NB4 (cell line): Measurements from ENCODE around the gene NHLRC2.

Experiments used
- DNase-seq: peaks from one replicate; pipeline ENCODE4 v3.0.0; 2010; ENCODE audit warnings: low read depth
- H3K4me3 ChIP-seq: one replicate; pipeline ENCODE4 v1.5.1; 2011; ENCODE audit warnings: mild to moderate bottlenecking, low read depth, low read length, moderate library complexity
- CTCF ChIP-seq: IDR thresholded peaks from one replicate; pipeline ENCODE4 v1.5.1; 2012; ENCODE audit warnings: low read depth, low read length
- MAX ChIP-seq: IDR thresholded peaks from 2 replicates; pipeline ENCODE4 v1.6.1; 2011; ENCODE audit warnings: low read depth, low read length
- MYC ChIP-seq: IDR thresholded peaks from 2 replicates; pipeline ENCODE4 v1.6.1; 2011; ENCODE audit warnings: low read depth, low read length
- POLR2A ChIP-seq: IDR thresholded peaks from 2 replicates; pipeline ENCODE4 v1.6.1; 2011; ENCODE audit warnings: mild to moderate bottlenecking; ENCODE audit not compliant: insufficient read length; ENCODE audit errors: extremely low read depth

NHLRC2 gene

GRCh38 chr10:113930482-113931057 lies 76.1 kb downstream of the NHLRC2 start:
- no peak for TF ChIP-seq POLR2A
- no peak for TF ChIP-seq CTCF
- no peak for TF ChIP-seq MYC
- no peak for TF ChIP-seq MAX
- no peak for DNase-seq
- no peak overlapping the region for H3K4me3 ChIP-seq

GRCh38 chr10:113932854-113933253 lies 78.4 kb downstream of the NHLRC2 start:
- no peak for DNase-seq
- H3K4me3 ChIP-seq = no peak overlapping the region
- TF ChIP-seq MAX (no peak), POLR2A (no peak), CTCF (no peak), MYC (no peak)

- no peak for DNase-seq
- H3K4me3 ChIP-seq = no peak overlapping the region
- TF ChIP-seq CTCF (no peak), MYC (no peak), POLR2A (no peak), MAX (no peak)
Observed at GRCh38 chr10:113933894-113934532, 79.6 kb downstream of the NHLRC2 start.

- TF ChIP-seq MAX = no peak
- no peak for TF ChIP-seq MYC
- no peak for TF ChIP-seq POLR2A
- no peak for TF ChIP-seq CTCF
- no peak for DNase-seq
- H3K4me3 ChIP-seq = no peak overlapping the region
Observed at GRCh38 chr10:113937258-113937657, 82.8 kb downstream of the NHLRC2 start.

GRCh38 chr10:113937756-113938155 lies 83.3 kb downstream of the NHLRC2 start:
- no peak for TF ChIP-seq MYC
- TF ChIP-seq POLR2A = no peak
- no peak for TF ChIP-seq MAX
- TF ChIP-seq CTCF = no peak
- H3K4me3 ChIP-seq = no peak overlapping the region

More at GRCh38 chr10:113937756-113938155, 83.3 kb downstream of the NHLRC2 start:
- DNase-seq = no peak
